ENCODE data around the gene CGB1. TPM values are rescaled to one million over a fixed set of nuclear protein-coding genes. Genes with fewer than 3 reads are reported as not detected.
A peak's percentile ranks its signal among the peaks of the same experiment; 100 is the strongest.
"Not testable (repeated sequence)": the region's sequence is repeated elsewhere in the genome, so short reads cannot be mapped to it uniquely, and the experiment has no call there.

CGB1 gene
- total RNA-seq, 1 donor from 2014 or later, result not detected

DNA sequence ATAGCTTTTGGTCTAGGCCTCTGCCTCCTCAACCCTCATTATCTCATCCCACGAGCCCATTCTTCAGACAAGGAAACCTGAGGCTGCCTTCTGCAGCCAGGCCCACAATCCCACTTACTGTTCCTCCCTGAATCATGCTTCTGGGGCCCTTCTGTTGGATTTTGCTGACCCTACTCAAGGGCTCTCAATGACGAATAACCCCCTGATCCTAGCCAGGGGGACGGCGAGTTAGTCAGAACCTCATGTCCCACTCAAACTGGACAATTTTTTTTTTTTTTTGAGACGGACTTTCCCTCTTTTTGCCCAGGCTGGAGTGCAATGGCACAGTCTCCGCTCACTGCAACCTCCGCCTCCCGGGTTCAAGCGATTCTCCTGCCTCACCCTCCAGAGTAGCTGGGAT lies 14.6 kb downstream of the CGB1 start:
- no peak for DNase-seq (ENCODE audit: low read depth)

DNA sequence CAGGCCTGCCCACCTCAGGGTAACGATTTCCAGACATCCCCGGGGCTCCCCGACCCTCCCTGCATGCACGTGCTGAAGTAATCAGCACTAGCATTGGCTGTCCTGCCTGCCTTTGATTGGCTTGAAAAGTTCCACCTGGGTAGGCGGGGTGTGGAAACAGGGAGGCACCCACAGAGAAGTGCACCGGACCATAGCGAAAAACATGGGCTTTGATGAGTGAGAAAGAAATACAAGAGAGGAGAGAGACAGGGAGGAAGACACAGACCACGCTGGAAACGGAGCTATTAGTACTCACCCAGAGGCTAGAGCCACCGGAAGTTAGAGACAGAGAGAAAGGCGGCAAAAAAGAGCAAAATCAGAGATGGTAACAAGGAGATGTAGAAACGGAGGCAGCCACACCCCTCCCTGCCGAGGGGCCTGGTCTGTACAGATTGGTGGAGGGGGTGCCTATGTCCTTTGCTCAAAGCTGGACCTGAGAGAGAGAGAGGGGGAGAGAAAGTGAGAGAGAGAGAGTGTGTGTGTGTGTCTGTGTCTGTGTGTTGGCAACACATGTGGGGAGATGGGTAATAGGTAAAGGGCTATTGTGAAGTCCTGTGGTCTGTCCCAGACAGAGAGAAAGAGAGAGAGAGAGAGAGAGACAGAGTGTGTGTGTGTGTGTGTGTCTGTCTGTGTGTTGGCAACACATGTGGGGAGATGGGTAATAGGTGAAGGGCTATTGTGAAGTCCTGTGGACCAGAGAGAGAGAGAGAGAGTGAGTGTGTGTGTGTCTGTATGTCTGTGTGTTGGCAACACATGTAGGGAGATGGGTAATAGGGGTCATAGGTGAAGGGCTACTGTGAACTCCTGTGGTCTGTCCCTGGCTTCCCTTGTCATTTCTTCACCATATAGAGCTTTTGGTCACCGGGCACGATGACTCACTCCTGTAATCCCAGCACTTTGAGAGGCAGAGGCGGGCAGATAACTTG lies 15.5 kb downstream of the CGB1 start:
- DNase-seq (ENCODE audit: low read depth), result no peak

DNA sequence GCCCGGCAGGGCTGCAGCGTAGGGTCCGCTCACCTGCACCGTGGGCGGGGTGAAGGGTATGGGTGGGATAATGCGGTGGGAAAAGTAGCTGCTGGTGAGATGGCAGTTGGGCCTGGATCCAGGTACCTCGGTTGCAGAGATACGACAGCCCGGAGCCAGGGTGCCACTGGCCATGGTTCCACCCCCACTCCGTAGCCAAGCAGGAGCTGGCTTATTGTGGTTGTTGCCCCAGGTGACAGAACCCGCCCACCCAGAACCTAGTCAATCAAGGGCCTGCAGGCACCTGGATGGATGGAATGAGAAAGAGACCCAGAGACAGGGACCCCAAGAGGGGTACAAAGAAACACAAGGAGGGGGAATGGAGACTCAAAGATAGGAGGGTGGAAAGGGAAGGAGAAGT lies 16.4 kb downstream of the CGB1 start:
- DNase-seq (ENCODE audit: low read depth), result no peak

DNA sequence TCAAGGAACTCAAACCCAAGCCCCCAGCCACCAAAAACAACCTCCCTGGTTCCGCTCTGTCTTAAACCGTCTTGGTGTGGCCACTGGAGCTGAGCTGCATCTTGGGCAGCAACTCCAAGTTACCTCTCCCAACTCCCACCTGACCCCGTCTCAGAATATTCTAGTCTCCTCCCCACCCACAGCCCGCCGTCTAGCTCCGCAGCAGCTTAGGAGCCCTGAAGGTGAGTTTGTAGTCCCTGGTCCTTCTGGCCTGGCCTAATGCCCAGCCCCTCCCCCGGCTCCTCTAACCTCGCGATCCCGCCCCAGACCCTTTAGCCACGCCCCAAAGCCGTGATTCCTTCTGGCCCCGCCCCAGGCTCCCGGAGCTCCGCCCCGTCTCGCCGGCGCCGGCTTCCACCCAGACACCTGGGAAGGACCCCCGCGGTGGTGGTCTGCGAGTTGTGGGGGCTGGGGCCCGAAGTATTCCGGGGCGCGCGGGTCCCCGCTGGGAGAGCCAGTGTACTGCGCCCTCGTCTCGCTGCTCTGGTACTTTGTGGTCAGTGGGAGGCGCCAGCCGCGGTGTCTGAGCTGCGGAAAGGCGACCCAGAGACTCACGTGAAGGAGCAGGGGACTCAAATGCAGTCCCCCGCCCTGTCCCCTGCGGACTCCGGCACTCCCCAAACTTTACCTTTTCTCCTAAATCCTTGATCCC lies 17.3 kb downstream of the CGB1 start:
- peak; percentile 22 for DNase-seq (ENCODE audit: low read depth)

DNA sequence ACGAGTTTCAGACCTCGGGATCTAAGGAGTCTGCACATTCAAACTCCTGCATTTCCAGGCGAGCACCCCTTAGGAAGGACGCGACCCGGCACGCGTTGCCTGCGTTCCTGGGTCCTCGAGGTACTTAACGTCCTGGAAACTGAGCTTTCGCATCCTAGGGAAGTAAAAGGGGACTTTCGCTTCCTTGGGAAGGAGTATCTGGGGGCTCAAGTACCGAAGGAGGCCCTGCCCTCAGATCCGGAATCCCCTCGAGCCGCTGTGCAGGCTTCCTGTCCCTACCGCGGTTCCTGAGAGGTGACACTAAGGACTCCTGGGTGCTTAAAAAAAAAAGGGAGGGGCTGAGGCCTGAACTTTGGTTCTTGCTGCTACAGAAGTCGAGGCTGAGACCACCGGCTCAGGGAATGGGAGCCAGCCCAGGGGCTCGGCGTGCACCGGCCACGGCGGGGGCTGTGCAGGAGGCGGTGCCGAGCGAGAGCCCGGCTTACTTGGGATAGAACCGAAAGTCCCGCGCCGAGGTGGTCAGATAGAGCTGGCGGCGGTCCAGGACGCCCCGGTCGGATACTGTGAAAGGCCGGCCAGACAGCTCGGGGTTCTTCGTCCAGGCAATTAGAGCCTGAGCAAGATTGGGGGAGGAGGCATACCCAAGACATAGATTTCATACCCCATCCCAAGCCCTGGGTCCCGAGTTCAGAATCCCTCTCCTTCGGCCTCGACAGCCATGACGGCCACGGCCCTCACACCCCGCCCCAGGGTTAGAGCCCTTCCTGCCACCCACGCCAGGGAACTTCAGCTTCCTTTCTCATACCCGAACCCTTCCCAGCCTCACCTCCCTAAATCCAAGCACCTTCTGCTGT lies 18.1 kb downstream of the CGB1 start:
- DNase-seq (ENCODE audit: low read depth), result not testable (repeated sequence)

DNA sequence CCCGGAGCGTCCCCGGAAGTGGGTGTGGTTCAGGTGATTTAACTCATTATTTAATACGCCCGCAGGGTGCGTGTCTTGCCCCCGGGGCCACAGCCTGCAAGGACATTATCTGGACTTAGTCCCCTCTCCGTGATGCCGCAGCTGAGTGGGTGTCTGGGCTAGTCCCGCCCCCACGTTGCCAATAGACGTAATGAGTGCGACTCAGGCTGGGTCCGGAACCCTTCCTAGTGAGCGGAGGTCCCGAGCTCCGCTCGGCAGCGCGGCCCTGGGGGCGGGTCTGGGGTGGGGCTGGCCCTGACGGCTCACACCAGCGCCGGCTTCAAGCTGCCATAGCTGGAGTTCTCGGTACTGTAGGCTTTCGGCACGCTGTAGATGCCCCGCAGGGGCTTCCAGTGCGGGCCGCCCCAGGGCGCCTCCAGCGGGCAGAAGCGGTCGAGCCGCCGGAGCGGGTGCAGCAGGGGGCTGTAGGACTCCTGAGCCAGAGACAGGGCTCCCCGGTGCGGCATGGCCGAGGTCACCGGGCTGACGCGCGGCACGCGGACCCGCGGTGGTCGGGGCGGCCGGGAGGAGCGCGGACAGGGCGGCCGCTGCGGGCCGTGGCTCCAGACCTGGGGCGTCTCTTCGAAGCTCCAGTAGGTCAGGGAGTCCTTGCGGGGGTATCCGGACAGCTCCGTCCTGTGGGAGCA lies 18.9 kb downstream of the CGB1 start:
- DNase-seq (ENCODE audit: low read depth), result peak; percentile 52

DNA sequence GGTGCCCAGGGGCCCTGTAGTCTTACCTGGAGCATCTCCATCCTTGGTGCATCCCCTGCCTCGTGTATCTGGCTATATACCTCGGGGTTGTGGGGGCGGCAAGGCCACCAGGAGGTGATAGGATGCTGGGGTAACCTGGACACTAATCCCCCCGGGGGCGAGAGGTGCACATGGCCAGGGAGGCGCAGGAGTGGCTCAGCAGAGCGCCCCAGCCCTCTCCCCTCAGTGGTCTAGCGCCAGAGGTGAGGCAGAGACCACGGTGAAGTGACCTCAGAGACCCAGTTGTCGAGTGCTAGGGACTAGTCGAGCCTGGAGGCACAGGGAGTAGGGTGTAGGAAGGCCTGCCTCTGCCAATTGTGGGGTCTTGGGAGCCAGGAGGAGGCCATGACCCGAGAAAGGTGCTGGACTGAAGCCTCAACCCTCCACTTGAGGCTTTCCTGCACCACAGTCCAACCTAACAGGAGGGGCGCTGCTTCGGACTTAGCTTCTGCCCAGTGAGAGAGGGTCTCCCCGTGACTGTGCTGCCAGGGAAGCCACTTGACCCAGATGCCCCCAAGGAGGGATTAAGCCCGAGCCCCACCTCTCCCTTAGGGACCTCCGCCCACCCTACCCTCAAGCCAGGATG lies 19.5 kb downstream of the CGB1 start, which contains the start of gene LHB:
LHB (minus strand) TSS at position 51 of the 625 bp plus-strand sequence; CDS start at position 41, 10 bp downstream.
- DNase-seq (ENCODE audit: low read depth), result no peak

DNA sequence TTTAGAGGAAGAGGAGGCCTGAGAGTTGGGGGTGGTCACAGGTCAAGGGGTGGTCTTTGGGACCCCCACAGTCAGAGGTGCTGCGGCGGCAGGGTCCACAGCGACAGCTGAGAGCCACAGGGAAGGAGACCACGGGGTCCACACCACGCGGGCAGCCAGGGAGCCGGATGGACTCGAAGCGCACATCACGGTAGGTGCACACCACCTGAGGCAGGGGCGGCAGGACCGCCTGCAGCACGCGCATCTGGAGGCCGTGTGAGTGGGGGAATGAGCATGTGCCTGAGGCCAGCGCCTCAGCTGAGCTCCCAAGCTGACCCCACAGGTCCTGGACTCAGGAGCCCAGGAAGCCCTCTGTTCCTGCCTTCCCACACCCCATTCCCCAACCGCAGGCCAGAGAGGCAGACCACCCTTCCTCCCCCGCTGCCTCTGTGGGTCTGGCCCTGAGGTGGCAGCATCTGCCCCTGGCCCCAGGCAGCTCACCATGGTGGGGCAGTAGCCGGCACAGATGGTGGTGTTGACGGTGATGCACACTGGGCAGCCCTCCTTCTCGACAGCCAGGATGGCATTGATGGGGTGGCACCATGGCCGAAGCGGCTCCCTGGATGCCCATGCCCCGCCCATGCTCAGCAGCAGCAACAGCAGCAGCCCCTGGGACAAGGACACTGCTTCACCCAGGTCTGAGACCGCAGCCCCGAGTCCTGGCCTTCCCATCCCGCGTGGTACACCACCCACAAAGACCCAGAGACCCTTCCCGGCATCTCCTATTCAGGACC lies 20.4 kb downstream of the CGB1 start:
- DNase-seq (ENCODE audit: low read depth), result no peak

DNA sequence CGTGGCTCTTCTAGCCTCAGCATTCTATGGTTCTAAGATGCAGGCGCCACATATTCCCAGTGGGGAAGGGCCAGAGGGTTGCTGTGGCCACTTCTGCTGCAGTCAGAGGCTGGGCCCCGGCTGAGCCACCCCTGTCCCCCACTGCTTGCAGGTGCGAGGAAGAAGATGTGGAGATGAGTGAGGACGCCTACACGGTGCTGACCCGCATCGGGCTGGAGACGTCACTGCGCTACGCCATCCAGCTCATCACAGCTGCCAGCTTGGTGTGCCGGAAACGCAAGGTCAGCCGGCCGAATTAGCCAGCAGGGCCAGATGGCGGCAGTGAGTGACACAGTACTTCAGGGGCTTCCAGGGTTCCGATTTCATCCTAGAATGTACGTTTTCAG lies 21.8 kb downstream of the CGB1 start:
- no peak for DNase-seq (ENCODE audit: low read depth)

DNA sequence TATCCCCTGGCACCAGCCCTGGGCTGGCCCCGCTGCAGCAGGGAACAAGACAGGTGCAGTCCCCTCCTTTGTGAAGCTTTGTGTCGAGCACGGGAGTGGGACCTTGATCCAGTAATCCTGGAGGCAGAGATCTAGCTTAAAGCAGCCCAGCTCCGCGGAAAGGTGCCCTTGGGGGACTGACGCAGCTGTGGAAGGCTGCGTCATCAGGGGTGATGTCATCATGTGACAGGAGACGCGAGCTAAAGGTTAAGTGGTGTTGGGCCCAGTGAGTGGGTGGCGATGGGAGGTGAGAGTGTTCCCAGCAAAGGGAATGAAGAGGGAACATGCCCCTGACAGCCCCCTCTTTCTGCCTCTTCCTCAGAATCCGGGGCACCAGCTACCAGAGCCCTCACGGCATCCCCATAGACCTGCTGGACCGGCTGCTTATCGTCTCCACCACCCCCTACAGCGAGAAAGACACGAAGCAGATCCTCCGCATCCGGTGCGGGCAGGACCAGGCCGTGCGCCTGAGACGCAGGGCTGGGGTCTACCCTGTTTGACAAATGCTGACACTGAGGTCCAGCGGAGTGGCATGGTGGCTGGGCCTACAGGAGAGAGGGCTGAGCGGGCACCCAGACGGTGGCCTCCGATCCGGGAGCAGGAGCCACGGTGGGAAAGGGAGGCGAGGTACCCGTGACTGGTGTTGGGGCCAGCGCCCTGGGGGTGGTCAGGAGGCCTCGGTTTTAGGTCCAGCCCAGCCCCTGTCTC lies 22.4 kb downstream of the CGB1 start:
- DNase-seq (ENCODE audit: low read depth), result no peak

DNA sequence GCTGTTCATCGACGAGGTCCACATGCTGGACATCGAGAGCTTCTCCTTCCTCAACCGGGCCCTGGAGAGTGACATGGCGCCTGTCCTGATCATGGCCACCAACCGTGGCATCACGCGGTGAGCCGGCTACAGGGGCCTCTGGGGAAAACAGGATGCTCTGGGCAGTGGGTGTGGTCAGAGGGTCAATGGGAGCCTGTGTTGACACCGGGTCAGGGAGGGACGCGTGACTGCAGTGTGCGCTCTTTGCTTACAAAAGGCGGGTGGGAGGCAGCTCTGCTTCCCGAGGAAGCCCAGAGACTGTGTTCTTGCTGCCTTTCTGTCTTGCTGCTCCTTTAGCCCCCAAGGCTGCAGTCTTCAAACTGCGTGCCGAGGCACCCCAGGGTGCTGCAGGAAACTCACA lies 25.5 kb downstream of the CGB1 start:
- no peak for DNase-seq (ENCODE audit: low read depth)

DNA sequence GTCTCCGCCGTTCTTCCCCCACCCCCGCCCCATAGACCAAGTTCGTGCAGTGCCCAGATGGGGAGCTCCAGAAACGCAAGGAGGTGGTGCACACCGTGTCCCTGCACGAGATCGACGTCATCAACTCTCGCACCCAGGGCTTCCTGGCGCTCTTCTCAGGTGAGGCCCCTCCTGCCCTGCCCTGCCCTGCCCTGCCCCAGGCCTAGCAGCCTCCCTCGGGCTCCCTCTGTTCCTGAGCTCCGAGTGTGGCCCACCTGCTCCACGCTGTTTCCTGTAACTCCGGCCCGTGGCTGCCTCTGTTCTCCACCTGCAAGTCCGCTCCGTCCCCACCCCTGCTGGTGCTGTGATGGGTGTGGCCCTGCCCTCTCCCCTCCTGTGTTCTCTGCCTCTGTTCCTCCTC lies 26.2 kb downstream of the CGB1 start:
- no peak for DNase-seq (ENCODE audit: low read depth)

DNA sequence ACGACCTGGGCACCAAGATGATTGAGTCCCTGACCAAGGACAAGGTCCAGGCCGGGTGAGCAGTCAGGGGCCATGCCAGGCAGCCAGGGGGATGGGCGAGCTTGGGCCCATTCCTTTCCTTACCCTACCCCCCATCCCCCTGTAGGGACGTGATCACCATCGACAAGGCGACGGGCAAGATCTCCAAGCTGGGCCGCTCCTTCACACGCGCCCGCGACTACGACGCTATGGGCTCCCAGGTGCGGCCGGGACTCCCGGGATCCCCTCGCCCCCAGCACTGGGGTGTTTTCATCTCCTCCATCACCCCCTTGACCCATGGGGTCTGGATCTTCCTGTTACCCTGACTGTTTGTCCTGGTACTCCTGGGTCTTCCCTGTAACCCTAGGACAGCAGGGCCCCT lies 26.9 kb downstream of the CGB1 start:
- no peak for DNase-seq (ENCODE audit: low read depth)

DNA sequence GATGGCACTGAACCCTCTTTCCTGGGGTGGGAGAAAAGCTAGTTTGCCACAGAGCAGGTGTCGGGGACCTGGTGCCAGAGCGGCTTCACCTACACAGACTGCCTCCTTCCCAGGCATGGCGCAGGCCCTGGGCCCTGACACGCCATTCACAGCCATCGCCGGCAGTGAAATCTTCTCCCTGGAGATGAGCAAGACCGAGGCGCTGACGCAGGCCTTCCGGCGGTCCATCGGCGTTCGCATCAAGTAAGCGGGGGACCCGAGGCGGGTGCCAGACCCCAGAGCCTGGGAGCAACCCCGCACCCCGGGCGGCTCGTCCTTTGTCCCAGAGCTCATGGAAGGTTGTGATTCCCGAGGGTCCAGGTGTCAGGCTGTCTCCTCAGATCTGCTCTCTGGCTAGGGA lies 29.8 kb downstream of the CGB1 start:
- DNase-seq (ENCODE audit: low read depth), result no peak

DNA sequence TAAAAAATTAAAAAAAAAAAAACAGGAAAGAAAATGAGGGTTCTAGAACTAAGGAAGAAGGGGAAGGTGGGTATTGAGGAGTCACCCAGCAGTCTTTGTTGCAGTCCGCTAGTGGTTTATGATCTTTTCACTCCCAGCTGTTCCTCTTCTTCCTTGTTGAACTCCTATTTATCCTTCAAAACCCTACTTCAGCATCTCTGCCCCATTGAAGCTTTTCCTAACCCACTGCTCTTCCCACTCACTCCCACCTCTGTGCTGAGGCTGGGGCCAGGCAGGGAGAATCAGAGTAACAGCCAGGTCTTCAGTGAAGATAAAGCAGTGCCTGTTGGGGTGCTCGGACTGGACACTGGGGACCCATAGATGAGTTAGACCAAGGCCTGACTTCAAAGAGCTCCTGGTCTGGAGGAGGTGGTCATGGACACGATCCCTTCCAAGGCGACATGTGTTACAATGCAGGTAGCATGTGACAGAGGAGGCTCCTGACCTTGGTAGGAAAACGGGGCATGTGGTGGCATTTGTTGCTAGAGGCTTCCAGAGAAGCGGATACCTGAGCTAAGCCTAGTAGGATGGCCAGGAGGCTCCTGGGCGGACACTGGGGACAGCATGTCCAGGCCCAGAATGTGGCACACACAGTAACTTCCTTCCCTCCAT lies 31.6 kb downstream of the CGB1 start:
- DNase-seq (ENCODE audit: low read depth), result no peak

DNA sequence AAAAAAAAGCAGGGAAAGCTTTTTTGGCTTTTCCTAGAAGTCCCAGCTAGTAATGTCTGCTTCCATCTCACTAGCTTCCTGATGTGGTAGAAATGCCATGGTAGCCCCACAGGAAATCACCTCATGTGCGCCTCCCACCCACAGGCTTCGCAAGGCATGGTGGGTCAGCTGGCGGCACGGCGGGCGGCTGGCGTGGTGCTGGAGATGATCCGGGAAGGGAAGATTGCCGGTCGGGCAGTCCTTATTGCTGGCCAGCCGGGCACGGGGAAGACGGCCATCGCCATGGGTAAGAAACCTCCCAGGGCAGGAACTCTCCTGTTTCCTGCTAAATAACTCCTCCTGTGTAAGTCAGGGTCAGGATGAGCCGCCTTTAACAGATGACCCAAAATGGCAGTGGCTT lies 32.6 kb downstream of the CGB1 start:
- no peak for DNase-seq (ENCODE audit: low read depth)

DNA sequence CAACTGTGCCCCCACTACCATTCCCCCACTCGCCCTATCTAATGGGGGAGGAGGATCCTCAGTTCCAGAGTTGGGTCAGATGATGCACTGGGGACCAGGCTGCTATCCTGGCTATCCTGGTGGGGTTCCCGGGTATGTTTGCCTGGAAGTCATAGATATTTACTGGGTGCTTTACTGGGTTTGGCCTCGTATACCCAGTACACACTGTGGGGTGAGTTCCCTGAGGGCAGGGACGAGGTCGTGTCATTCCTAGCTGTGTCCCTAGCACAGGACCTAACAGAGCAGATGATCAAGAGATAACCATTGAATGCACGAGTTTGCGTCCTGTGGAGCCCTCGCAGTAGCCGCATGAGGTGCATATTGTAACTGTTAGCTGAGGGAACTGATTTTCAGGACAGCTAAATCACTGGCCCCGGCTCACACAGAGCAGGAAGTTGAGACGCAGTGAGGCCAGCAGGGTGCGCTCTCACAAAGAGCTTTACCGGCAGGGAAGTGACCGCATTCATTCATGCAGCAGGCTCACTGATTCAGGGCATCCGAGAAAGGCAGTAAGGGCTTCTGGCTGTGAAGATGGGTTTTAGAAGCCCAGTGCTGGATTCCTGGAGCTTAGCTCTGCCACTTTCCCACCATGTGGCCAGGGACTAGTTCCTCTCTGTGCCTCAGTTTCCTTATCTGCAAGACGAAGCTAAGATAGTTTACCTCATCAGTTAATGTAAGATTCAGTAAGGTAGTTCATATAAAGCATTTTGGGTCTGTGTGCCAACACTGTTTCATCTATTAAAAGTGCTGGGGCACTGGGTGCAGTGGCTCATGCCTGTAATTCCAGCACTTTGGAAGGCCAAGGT lies 37.0 kb downstream of the CGB1 start:
- DNase-seq (ENCODE audit: low read depth), result peak; percentile 60
